Cardiac fibroblast (primary cell): Measurements from ENCODE around the gene FASTK.

Experiments
- DNase-seq, 2 donors: peaks; one replicate each; pipeline versions ENCODE4 v3.0.0 to v3.0.0-alpha.2; 2010; ENCODE audit warnings: low read depth in 2 of 2
- H3K4me3 ChIP-seq, 2 donors: replicated peaks in 1 of 2; 1 replicate in 1 of 2; 2 replicates in 1 of 2; pipeline ENCODE4 v1.5.1; 2011; ENCODE audit warnings: low read depth in 2 of 2, low read length in 2 of 2, mild to moderate bottlenecking in 2 of 2, moderate library complexity in 1 of 2
- CTCF ChIP-seq: IDR thresholded peaks from one replicate; pipeline ENCODE4 v1.5.1; 2011; ENCODE audit warnings: low read depth, mild to moderate bottlenecking, low read length, inconsistent platforms

The FASTK gene

DNA sequence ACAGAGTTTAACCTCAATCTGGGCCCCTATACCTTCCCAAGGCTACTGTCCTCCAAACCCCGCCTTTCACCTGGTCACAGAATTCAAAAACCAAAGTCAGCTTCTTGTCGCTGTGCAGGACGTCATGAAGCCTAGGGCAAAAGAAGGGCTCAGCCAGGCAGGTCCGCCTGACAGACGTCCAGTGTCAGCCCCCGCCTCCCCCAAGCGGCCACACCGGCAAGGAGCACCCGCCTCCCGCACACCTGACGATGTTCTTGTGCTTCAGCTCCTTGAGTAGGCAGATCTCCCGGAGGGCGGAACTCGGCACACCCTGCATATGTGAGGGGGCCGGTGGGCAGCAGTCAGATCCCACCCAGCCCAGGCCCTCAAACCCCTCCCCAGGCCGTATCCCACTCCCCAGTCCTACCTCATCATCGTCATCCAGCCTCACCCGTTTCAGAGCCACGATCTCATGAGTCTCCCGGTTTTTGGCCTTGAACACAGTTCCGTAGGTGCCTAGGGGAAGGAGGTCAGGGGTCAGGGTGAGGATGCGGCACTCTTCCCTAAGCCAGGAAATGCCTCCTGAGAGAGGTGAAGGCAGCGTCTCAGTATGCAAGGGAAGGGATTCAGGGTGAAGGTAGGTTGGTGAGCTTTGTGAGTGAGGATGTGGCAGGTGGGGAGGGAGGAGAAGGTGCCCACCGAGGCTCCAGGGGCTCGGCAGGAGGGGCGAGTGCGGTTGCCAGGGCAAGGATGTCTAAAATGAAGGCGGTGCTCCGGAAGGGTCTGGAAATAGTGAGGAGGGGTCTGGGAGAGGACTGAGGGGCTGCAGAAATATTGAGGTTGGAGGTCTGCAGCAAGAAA lies 23.7 kb downstream of the FASTK start:
- H3K4me3 ChIP-seq: peak overlapping the region; percentile 69 to 73
- DNase-seq: no peak
- TF ChIP-seq CTCF: no peak

DNA sequence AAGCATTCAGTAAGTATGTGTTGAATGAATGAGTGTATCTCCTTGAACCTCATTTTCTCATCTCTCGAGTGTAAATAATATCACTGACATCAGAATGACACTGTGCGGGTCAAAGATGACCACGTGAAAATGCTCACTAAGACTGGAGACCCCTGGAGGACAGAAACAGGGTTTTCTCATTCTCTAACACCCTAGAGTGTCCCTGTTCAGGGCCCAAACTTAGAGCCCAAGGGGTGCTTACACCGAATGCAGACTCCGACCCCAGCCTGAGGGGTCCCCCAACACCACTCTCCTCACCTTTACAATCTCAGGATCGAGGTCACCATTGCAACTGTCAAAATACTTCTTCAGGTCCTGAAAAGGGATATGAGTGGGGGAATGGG lies 24.3 kb downstream of the FASTK start:
- TF ChIP-seq CTCF: no peak
- no peak for DNase-seq
- H3K4me3 ChIP-seq: no peak overlapping the region

DNA sequence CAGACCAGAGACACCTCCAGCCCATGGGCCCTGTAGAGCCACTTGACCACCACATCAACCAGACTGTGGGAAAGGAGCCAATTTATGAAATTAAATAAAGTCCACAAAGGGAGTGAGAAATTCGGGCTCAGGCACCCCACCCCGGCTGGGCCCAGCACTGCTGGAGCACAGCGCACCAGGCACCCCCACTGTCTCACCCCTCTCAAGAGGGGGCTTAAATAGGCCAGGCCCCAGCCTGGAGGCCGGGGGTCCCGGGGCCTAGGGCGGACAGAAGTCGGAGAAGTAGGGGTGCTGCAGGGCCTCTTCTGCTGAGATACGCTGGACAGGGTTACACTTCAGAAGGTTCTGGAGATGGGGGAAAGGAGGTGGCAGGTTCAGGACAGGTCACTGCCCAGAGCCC lies 26.9 kb downstream of the FASTK start:
- TF ChIP-seq CTCF: no peak
- no peak for DNase-seq

DNA sequence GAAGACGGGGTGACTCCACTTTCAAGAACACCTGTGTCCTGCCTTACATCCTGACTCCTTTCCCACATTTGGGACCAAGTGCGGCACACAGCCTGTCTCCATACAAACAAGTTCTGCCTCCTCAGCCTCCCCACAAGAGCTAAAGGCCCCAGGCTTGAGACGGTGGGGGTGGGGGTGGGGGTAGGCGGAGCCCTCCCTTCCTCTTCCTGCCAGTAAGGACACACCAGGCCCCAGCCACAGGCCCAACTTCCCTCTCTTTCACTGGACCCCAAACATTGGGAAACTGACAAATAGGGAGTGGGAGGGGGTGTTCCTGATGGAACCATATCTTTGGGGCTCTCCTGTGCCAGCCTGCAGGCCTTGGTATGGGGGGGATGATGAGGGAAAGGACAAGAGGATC lies 27.5 kb downstream of the FASTK start:
- no peak for DNase-seq
- TF ChIP-seq CTCF: no peak
- no peak overlapping the region for H3K4me3 ChIP-seq

More for the DNA sequence above, 26.9 kb downstream of the FASTK start:
- H3K4me3 ChIP-seq: no peak overlapping the region

DNA sequence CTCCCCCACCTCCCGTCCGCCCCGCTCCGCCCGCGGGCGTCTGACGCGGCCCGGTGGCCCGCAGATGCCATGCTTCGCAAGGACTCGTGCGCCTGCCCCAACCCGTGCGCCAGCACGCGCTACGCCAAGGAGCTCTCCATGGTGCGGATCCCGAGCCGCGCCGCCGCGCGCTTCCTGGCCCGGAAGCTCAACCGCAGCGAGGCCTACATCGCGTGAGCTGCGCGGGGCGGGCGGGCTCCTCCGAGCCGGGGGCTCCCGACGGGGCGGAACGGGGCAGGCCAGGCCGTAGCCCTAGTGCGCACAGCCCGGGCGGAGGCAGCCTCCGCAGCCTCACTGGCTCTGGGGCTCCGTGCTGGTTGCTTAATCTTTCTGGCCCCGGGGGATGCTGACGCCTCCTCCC lies 29.5 kb downstream of the FASTK start:
- TF ChIP-seq CTCF: no peak
- H3K4me3 ChIP-seq: no peak overlapping the region
- DNase-seq: peak; percentile 69 to 76

DNA sequence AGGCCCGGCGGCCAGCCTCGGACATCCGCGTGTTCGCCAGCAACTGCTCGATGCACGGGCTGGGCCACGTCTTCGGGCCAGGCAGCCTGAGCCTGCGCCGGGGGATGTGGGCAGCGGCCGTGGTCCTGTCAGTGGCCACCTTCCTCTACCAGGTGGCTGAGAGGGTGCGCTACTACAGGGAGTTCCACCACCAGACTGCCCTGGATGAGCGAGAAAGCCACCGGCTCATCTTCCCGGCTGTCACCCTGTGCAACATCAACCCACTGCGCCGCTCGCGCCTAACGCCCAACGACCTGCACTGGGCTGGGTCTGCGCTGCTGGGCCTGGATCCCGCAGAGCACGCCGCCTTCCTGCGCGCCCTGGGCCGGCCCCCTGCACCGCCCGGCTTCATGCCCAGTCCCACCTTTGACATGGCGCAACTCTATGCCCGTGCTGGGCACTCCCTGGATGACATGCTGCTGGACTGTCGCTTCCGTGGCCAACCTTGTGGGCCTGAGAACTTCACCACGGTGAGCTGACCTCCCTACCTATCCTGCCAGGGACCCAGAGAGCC lies 31.6 kb downstream of the FASTK start:
- H3K4me3 ChIP-seq: no peak overlapping the region
- no peak for DNase-seq
- no peak for TF ChIP-seq CTCF
